WTC11 (cell line): Measurements from ENCODE around the gene ABCC4. TPM values are rescaled to one million over a fixed set of nuclear protein-coding genes. Genes with fewer than 3 reads are reported as not detected.

Experiments used
- ATAC-seq: fragments of 200-7000 bp; cut with Tn5 transposase; 2 replicates; pipeline ENCODE4 v1.10.0; 2021; ENCODE audit warnings: mild to moderate bottlenecking, moderate library complexity
- CTCF ChIA-PET: fragments of 300-600 bp; sonication (Branson Sonifier 250); formaldehyde crosslinking; loops from one replicate; lab custom pipeline; 2021; ENCODE audit warnings: antibody characterized with exemption; lab: Charles Lee
- POLR2A ChIA-PET: fragments of 350-600 bp; sonication (Branson Sonifier 250); formaldehyde crosslinking; loops from one replicate; lab custom pipeline; 2021; ENCODE audit warnings: antibody characterized with exemption; lab: Charles Lee
- DNase-seq: peaks from one replicate; pipeline ENCODE4 v3.0.0; 2021; ENCODE audit warnings: low spot score
- H3K27ac Mint-ChIP-seq: 2 replicates; pipeline ENCODE4 v1.8.0; 2021; ENCODE audit warnings: mixed read lengths
- H3K27me3 Mint-ChIP-seq: 2 replicates; pipeline ENCODE4 v1.8.0; 2021; ENCODE audit warnings: low read depth, mild to moderate bottlenecking, moderate library complexity, mixed read lengths
- H3K36me3 Mint-ChIP-seq: 2 replicates; pipeline ENCODE4 v1.8.0; 2021; ENCODE audit warnings: mixed read lengths
- H3K4me1 Mint-ChIP-seq: 2 replicates; pipeline ENCODE4 v1.8.0; 2022; ENCODE audit warnings: mixed read lengths
- H3K4me3 Mint-ChIP-seq: 2 replicates; pipeline ENCODE4 v1.8.0; 2021; ENCODE audit warnings: mild to moderate bottlenecking, moderate library complexity, mixed read lengths
- H3K9me3 Mint-ChIP-seq: 2 replicates; pipeline ENCODE4 v1.8.0; 2021; ENCODE audit warnings: mixed read lengths
- CREB1 ChIP-seq: sonication (generic); formaldehyde crosslinking; IDR thresholded peaks from 2 replicates; pipeline ENCODE4 v1.8.0; 2023; ENCODE audit warnings: mild to moderate bottlenecking, missing genetic modification reagents
- ELF4 ChIP-seq: sonication (generic); formaldehyde crosslinking; IDR thresholded peaks from 2 replicates; pipeline ENCODE4 v1.8.1; 2022; ENCODE audit warnings: low read depth, mild to moderate bottlenecking, moderate library complexity, missing genetic modification reagents
- FOXJ3 ChIP-seq: sonication (generic); formaldehyde crosslinking; IDR thresholded peaks from 2 replicates; pipeline ENCODE4 v1.9.0; 2021; ENCODE audit warnings: missing genetic modification reagents, mild to moderate bottlenecking, borderline replicate concordance
- IRF1 ChIP-seq: sonication (generic); formaldehyde crosslinking; IDR thresholded peaks from 2 replicates; pipeline ENCODE4 v1.8.0; 2023; ENCODE audit warnings: missing genetic modification reagents
- IRF2 ChIP-seq: sonication (generic); formaldehyde crosslinking; IDR thresholded peaks from 2 replicates; pipeline ENCODE4 v1.8.0; 2022; ENCODE audit warnings: low read depth, missing genetic modification reagents, borderline replicate concordance
- JAZF1 ChIP-seq: fragments of 250-450 bp; sonication (Bioruptor Pico); IDR thresholded peaks from 2 replicates; pipeline ENCODE4 v1.9.0; 2021; ENCODE audit warnings: moderate library complexity, mild to moderate bottlenecking, inconsistent platforms
- KAT7 ChIP-seq: sonication (generic); formaldehyde crosslinking; IDR thresholded peaks from 2 replicates; pipeline ENCODE4 v1.8.1; 2023; ENCODE audit warnings: missing genetic modification reagents, mild to moderate bottlenecking, borderline replicate concordance
- MLX ChIP-seq: sonication (generic); formaldehyde crosslinking; IDR thresholded peaks from 2 replicates; pipeline ENCODE4 v1.8.1; 2023; ENCODE audit warnings: mild to moderate bottlenecking, missing genetic modification reagents, moderate library complexity
- MYBL2 ChIP-seq: sonication (generic); formaldehyde crosslinking; IDR thresholded peaks from 2 replicates; pipeline ENCODE4 v1.8.1; 2023; ENCODE audit warnings: mild to moderate bottlenecking, moderate library complexity, missing genetic modification reagents
- NR1H2 ChIP-seq: sonication (generic); formaldehyde crosslinking; IDR thresholded peaks from 2 replicates; pipeline ENCODE4 v1.9.0; 2021; ENCODE audit warnings: mild to moderate bottlenecking, moderate library complexity, missing genetic modification reagents
- NR2C2 ChIP-seq: sonication (generic); formaldehyde crosslinking; IDR thresholded peaks from 2 replicates; pipeline ENCODE4 v1.8.0; 2022; ENCODE audit warnings: mild to moderate bottlenecking, missing genetic modification reagents
- OVOL2 ChIP-seq: fragments of 250-450 bp; sonication (Bioruptor Pico); IDR thresholded peaks from 2 replicates; pipeline ENCODE4 v1.9.0; 2021; ENCODE audit warnings: mild to moderate bottlenecking, borderline replicate concordance
- PRRX2 ChIP-seq: fragments of 250-450 bp; sonication (Bioruptor Pico); IDR thresholded peaks from 2 replicates; pipeline ENCODE4 v1.8.0; 2021; ENCODE audit warnings: mild to moderate bottlenecking
- TEAD4 ChIP-seq: sonication (generic); formaldehyde crosslinking; IDR thresholded peaks from 2 replicates; pipeline ENCODE4 v1.8.0; 2022; ENCODE audit warnings: mild to moderate bottlenecking, missing genetic modification reagents
- ZNF263 ChIP-seq: sonication (generic); formaldehyde crosslinking; IDR thresholded peaks from 2 replicates; pipeline ENCODE4 v1.8.1; 2022; ENCODE audit warnings: low read depth, mild to moderate bottlenecking, moderate library complexity, missing genetic modification reagents
- ZNF423 ChIP-seq: fragments of 250-450 bp; sonication (Bioruptor Pico); IDR thresholded peaks from 2 replicates; pipeline ENCODE4 v2.1.2; 2022; ENCODE audit warnings: mild to moderate bottlenecking, moderate library complexity
- total RNA-seq: library from RNA; stranded (reverse); gene quantifications from 3 replicates; pipeline ENCODE4 v1.2.3, GENCODE V29; 2021
- TF ChIP-seq, protein P1 (sequence below): sonication (generic); formaldehyde crosslinking; IDR thresholded peaks from 2 replicates; pipeline ENCODE4 v1.8.1; 2023; ENCODE audit warnings: mild to moderate bottlenecking, missing genetic modification reagents
- TF ChIP-seq, protein P2 (sequence below): sonication (generic); formaldehyde crosslinking; IDR thresholded peaks from 2 replicates; pipeline ENCODE4 v1.8.1; 2023; ENCODE audit warnings: mild to moderate bottlenecking, moderate library complexity, missing genetic modification reagents
- TF ChIP-seq, protein P3 (sequence below): sonication (generic); formaldehyde crosslinking; IDR thresholded peaks from 2 replicates; pipeline ENCODE4 v1.8.0; 2023; ENCODE audit warnings: missing genetic modification reagents, mild to moderate bottlenecking, borderline replicate concordance
- TF ChIP-seq, protein P4 (sequence below): sonication (generic); formaldehyde crosslinking; IDR thresholded peaks from 2 replicates; pipeline ENCODE4 v1.8.1; 2022; ENCODE audit warnings: missing genetic modification reagents, borderline replicate concordance

Gene ABCC4
- total RNA-seq, 1 experiment from 2014 or later, result 7.2 TPM

DNA sequence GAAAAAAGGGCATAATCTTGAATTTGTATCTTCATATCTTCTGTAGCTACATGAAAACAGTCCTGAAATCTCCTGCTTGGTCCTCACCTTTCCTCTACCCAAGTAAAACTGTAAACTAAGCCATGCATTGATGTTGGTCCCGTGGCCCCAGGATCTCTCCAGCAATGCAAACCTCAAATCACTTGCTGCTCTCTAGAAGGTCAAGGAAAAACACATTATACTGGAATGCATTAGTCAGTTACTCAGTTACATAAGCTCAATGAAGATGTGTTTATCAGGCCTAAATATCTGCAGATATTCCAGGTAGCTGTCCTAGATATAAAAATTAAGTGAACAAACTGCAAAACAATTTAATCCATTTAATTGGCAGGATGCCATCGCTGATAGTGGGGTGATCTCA, 261.8 kb downstream of the ABCC4 start:
- H3K9me3 Mint-ChIP-seq, result no peaks in the 10 kb centered on the region
- no peak overlapping the region for H3K27ac Mint-ChIP-seq
- H3K4me1 Mint-ChIP-seq, result peaks cover 11% of the 10 kb centered on the region
- POLR2A ChIA-PET, result no interaction called here
- no peak overlapping the region for H3K4me3 Mint-ChIP-seq
- TF ChIP-seq IRF2 (CRISPR knock-in tag), result no peak
- TF ChIP-seq IRF1 (CRISPR knock-in tag), result no peak
- no peak for TF ChIP-seq OVOL2
- TF ChIP-seq, protein P1, sequence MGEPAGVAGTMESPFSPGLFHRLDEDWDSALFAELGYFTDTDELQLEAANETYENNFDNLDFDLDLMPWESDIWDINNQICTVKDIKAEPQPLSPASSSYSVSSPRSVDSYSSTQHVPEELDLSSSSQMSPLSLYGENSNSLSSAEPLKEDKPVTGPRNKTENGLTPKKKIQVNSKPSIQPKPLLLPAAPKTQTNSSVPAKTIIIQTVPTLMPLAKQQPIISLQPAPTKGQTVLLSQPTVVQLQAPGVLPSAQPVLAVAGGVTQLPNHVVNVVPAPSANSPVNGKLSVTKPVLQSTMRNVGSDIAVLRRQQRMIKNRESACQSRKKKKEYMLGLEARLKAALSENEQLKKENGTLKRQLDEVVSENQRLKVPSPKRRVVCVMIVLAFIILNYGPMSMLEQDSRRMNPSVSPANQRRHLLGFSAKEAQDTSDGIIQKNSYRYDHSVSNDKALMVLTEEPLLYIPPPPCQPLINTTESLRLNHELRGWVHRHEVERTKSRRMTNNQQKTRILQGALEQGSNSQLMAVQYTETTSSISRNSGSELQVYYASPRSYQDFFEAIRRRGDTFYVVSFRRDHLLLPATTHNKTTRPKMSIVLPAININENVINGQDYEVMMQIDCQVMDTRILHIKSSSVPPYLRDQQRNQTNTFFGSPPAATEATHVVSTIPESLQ (CRISPR knock-in tag), result no peak
- TF ChIP-seq FOXJ3 (CRISPR knock-in tag), result no peak
- TF ChIP-seq, protein P2, sequence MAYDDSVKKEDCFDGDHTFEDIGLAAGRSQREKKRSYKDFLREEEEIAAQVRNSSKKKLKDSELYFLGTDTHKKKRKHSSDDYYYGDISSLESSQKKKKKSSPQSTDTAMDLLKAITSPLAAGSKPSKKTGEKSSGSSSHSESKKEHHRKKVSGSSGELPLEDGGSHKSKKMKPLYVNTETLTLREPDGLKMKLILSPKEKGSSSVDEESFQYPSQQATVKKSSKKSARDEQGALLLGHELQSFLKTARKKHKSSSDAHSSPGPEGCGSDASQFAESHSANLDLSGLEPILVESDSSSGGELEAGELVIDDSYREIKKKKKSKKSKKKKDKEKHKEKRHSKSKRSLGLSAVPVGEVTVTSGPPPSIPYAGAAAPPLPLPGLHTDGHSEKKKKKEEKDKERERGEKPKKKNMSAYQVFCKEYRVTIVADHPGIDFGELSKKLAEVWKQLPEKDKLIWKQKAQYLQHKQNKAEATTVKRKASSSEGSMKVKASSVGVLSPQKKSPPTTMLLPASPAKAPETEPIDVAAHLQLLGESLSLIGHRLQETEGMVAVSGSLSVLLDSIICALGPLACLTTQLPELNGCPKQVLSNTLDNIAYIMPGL, result no peak
- no peak for TF ChIP-seq NR1H2 (CRISPR knock-in tag)
- TF ChIP-seq ELF4 (CRISPR knock-in tag), result no peak
- no peaks in the 10 kb centered on the region for H3K27me3 Mint-ChIP-seq
- CTCF ChIA-PET, result no interaction called here
- no peaks in the 10 kb centered on the region for H3K36me3 Mint-ChIP-seq
- DNase-seq (no peak), ATAC-seq (no peak)

GRCh38 chr13:95038949-95039348, 262.3 kb downstream of the ABCC4 start:
- Mint-ChIP-seq H3K4me1 (peaks cover 11% of the 10 kb centered on the region), H3K27ac (no peak overlapping the region), H3K4me3 (no peak overlapping the region), H3K9me3 (no peaks in the 10 kb centered on the region)
- TF ChIP-seq, protein P3, sequence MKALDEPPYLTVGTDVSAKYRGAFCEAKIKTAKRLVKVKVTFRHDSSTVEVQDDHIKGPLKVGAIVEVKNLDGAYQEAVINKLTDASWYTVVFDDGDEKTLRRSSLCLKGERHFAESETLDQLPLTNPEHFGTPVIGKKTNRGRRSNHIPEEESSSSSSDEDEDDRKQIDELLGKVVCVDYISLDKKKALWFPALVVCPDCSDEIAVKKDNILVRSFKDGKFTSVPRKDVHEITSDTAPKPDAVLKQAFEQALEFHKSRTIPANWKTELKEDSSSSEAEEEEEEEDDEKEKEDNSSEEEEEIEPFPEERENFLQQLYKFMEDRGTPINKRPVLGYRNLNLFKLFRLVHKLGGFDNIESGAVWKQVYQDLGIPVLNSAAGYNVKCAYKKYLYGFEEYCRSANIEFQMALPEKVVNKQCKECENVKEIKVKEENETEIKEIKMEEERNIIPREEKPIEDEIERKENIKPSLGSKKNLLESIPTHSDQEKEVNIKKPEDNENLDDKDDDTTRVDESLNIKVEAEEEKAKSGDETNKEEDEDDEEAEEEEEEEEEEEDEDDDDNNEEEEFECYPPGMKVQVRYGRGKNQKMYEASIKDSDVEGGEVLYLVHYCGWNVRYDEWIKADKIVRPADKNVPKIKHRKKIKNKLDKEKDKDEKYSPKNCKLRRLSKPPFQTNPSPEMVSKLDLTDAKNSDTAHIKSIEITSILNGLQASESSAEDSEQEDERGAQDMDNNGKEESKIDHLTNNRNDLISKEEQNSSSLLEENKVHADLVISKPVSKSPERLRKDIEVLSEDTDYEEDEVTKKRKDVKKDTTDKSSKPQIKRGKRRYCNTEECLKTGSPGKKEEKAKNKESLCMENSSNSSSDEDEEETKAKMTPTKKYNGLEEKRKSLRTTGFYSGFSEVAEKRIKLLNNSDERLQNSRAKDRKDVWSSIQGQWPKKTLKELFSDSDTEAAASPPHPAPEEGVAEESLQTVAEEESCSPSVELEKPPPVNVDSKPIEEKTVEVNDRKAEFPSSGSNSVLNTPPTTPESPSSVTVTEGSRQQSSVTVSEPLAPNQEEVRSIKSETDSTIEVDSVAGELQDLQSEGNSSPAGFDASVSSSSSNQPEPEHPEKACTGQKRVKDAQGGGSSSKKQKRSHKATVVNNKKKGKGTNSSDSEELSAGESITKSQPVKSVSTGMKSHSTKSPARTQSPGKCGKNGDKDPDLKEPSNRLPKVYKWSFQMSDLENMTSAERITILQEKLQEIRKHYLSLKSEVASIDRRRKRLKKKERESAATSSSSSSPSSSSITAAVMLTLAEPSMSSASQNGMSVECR (CRISPR knock-in tag), result no peak
- TF ChIP-seq, protein P4, sequence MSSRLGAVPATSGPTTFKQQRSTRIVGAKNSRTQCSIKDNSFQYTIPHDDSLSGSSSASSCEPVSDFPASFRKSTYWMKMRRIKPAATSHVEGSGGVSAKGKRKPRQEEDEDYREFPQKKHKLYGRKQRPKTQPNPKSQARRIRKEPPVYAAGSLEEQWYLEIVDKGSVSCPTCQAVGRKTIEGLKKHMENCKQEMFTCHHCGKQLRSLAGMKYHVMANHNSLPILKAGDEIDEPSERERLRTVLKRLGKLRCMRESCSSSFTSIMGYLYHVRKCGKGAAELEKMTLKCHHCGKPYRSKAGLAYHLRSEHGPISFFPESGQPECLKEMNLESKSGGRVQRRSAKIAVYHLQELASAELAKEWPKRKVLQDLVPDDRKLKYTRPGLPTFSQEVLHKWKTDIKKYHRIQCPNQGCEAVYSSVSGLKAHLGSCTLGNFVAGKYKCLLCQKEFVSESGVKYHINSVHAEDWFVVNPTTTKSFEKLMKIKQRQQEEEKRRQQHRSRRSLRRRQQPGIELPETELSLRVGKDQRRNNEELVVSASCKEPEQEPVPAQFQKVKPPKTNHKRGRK (CRISPR knock-in tag), result no peak
- TF ChIP-seq ZNF423 (no peak), IRF1 (CRISPR knock-in tag) (no peak), CREB1 (CRISPR knock-in tag) (no peak), NR2C2 (CRISPR knock-in tag) (no peak), PRRX2 (CRISPR knock-in tag) (no peak), KAT7 (CRISPR knock-in tag) (no peak), ZNF263 (CRISPR knock-in tag) (no peak), TEAD4 (CRISPR knock-in tag) (no peak), MYBL2 (CRISPR knock-in tag) (no peak), JAZF1 (CRISPR knock-in tag) (no peak), MLX (CRISPR knock-in tag) (no peak)
- TF ChIP-seq, all 79 proteins: peak for 0
- ChIA-PET POLR2A (interaction anchor here (0.7 kb wide), 1 partner anchor 306 kb away, joined by 8 read pairs; no protein-coding TSS in a partner anchor), CTCF (interaction anchor here (0.6 to 1.0 kb wide), 2 partner anchors 153 to 337 kb away, joined by 4 read pairs; no protein-coding TSS in a partner anchor)
- no peak for ATAC-seq
- Mint-ChIP-seq H3K27me3 (no peaks in the 10 kb centered on the region), H3K36me3 (no peaks in the 10 kb centered on the region)
- DNase-seq, result no peak
